ENCODE data around the gene NKX1-2. TPM values are rescaled to one million over a fixed set of nuclear protein-coding genes. Genes with fewer than 3 reads are reported as not detected.

The NKX1-2 gene
- total RNA-seq, 6 experiments from 2014 or later = not detected

- H3K27ac Mint-ChIP-seq = no peak overlapping the region
- no peak for DNase-seq
- H3K4me1 Mint-ChIP-seq (ENCODE audit: low read depth) = no peaks in the 10 kb centered on the region
- H3K36me3 Mint-ChIP-seq (ENCODE audit: low read depth) = peaks cover 4% of the 10 kb centered on the region; the same call in 1 of the 2 replicates
- TF ChIP-seq CTCF (IDR thresholded peaks at IDR 0.05) = no peak
- H3K4me3 Mint-ChIP-seq = no peak overlapping the region
- no peaks in the 10 kb centered on the region for H3K27me3 Mint-ChIP-seq (ENCODE audit: insufficient read depth)
- no peaks in the 10 kb centered on the region for H3K9me3 Mint-ChIP-seq
Measured at GRCh38 chr10:124481717-124482116, 31.9 kb upstream of the NKX1-2 start.

- no peaks in the 10 kb centered on the region for H3K27me3 Mint-ChIP-seq (ENCODE audit: insufficient read depth)
- no peaks in the 10 kb centered on the region for H3K4me1 Mint-ChIP-seq (ENCODE audit: low read depth)
- H3K27ac Mint-ChIP-seq = no peak overlapping the region
Measured at GRCh38 chr10:124480860-124481259, 31.0 kb upstream of the NKX1-2 start.

GRCh38 chr10:124478515-124478914 lies 28.7 kb upstream of the NKX1-2 start:
- no peaks in the 10 kb centered on the region for H3K36me3 Mint-ChIP-seq (ENCODE audit: low read depth)
- H3K27ac Mint-ChIP-seq = no peak overlapping the region
- H3K9me3 Mint-ChIP-seq = no peaks in the 10 kb centered on the region
- DNase-seq = no peak
- no peak overlapping the region for H3K4me3 Mint-ChIP-seq
- TF ChIP-seq CTCF (IDR thresholded peaks at IDR 0.05) = no peak
- H3K27me3 Mint-ChIP-seq (ENCODE audit: insufficient read depth) = no peaks in the 10 kb centered on the region
- no peaks in the 10 kb centered on the region for H3K4me1 Mint-ChIP-seq (ENCODE audit: low read depth)

More at GRCh38 chr10:124480860-124481259, 31.0 kb upstream of the NKX1-2 start:
- no peak for DNase-seq
- Mint-ChIP-seq H3K36me3 (ENCODE audit: low read depth) (peaks cover 2% of the 10 kb centered on the region; the same call in 1 of the 2 replicates), H3K4me3 (no peak overlapping the region), H3K9me3 (no peaks in the 10 kb centered on the region)
- no peak for TF ChIP-seq CTCF (IDR thresholded peaks at IDR 0.05)

GRCh38 chr10:124477614-124478363 lies 28.0 kb upstream of the NKX1-2 start:
- H3K36me3 Mint-ChIP-seq (ENCODE audit: low read depth) = no peaks in the 10 kb centered on the region

GRCh38 chr10:124476043-124476725 lies 26.3 kb upstream of the NKX1-2 start:
- H3K36me3 Mint-ChIP-seq (ENCODE audit: low read depth) = no peaks in the 10 kb centered on the region

More at GRCh38 chr10:124477614-124478363, 28.0 kb upstream of the NKX1-2 start:
- TF ChIP-seq CTCF (IDR thresholded peaks at IDR 0.05) = no peak
- Mint-ChIP-seq H3K27ac (no peak overlapping the region), H3K4me1 (ENCODE audit: low read depth) (no peaks in the 10 kb centered on the region), H3K4me3 (no peak overlapping the region), H3K9me3 (no peaks in the 10 kb centered on the region), H3K27me3 (ENCODE audit: insufficient read depth) (no peaks in the 10 kb centered on the region)
- DNase-seq = no peak

More at GRCh38 chr10:124476043-124476725, 26.3 kb upstream of the NKX1-2 start:
- H3K4me1 Mint-ChIP-seq (ENCODE audit: low read depth) = no peaks in the 10 kb centered on the region
- peaks cover 2% of the 10 kb centered on the region; the same call in 1 of the 2 replicates for H3K27me3 Mint-ChIP-seq (ENCODE audit: insufficient read depth)
- no peak for TF ChIP-seq CTCF (IDR thresholded peaks at IDR 0.05)
- no peaks in the 10 kb centered on the region for H3K9me3 Mint-ChIP-seq
- no peak overlapping the region for H3K27ac Mint-ChIP-seq
- no peak overlapping the region for H3K4me3 Mint-ChIP-seq
- DNase-seq = no peak
